Stimulated activated CD8-positive, alpha-beta memory T cell treated with anti-CD3 and anti-CD28 coated beads, Interleukin-4, amount 100 ng/mL, for 4 hours (primary cell): ENCODE measurements around the gene CKMT2.

Experiments
- DNase-seq, 2 donors: peaks; one replicate each; pipeline ENCODE4 v3.0.0-alpha.2; 2020; ENCODE audit warnings: low read depth in 2 of 2, low spot score in 1 of 2

The CKMT2 gene

GRCh38 chr5:81233080-81233634 lies at the start of gene CKMT2:
CKMT2 (plus strand) TSS chr5:81233322; CDS start chr5:81251133, 17,811 bp downstream.
- no peak for DNase-seq

- no peak for DNase-seq
Measured at GRCh38 chr5:81183811-81184748, 49.0 kb upstream of the CKMT2 start.

GRCh38 chr5:81184749-81185110 lies 48.4 kb upstream of the CKMT2 start:
- no peak for DNase-seq

GRCh38 chr5:81187885-81188284 lies 45.2 kb upstream of the CKMT2 start:
- no peak for DNase-seq

GRCh38 chr5:81188962-81189361 lies 44.2 kb upstream of the CKMT2 start:
- no peak for DNase-seq

- DNase-seq: no peak
Measured at GRCh38 chr5:81189875-81190498, 43.1 kb upstream of the CKMT2 start.

GRCh38 chr5:81191726-81192372 lies 41.3 kb upstream of the CKMT2 start:
- DNase-seq: no peak

GRCh38 chr5:81192373-81192750 lies 40.8 kb upstream of the CKMT2 start:
- DNase-seq: no peak

- peak; percentile 56 to 59 for DNase-seq
Measured at GRCh38 chr5:81194633-81195334, 38.3 kb upstream of the CKMT2 start.

GRCh38 chr5:81195335-81195929 lies 37.7 kb upstream of the CKMT2 start:
- DNase-seq: no peak

- no peak for DNase-seq
Measured at GRCh38 chr5:81202655-81203054, 30.5 kb upstream of the CKMT2 start.

- DNase-seq: no peak
Measured at GRCh38 chr5:81203729-81204128, 29.4 kb upstream of the CKMT2 start.

- DNase-seq: no peak
Measured at GRCh38 chr5:81204205-81204604, 28.9 kb upstream of the CKMT2 start.

GRCh38 chr5:81205058-81205457 lies 28.1 kb upstream of the CKMT2 start:
- DNase-seq: no peak

GRCh38 chr5:81207009-81207408 lies 26.1 kb upstream of the CKMT2 start:
- no peak for DNase-seq

GRCh38 chr5:81208904-81209303 lies 24.2 kb upstream of the CKMT2 start:
- no peak for DNase-seq

GRCh38 chr5:81209386-81209785 lies 23.7 kb upstream of the CKMT2 start:
- DNase-seq: no peak

GRCh38 chr5:81209869-81210493 lies 23.1 kb upstream of the CKMT2 start:
- DNase-seq: no peak

- DNase-seq: no peak
Measured at GRCh38 chr5:81212211-81212751, 20.8 kb upstream of the CKMT2 start.

GRCh38 chr5:81213070-81213469 lies 20.1 kb upstream of the CKMT2 start:
- no peak for DNase-seq
